Umbilical cord (tissue), 2 donors: Measurements from ENCODE around the gene VAPA. TPM values are rescaled to one million over a fixed set of nuclear protein-coding genes. Genes with fewer than 3 reads are reported as not detected.

Experiments
- DNase-seq: peaks from one replicate; pipeline ENCODE4 v3.0.0-alpha.2; 2015; ENCODE audit warnings: low spot score
- total RNA-seq: library from RNA; depleted of rRNA; stranded (reverse); fragments of >200 nt; gene quantifications from one replicate; pipeline ENCODE4 v1.2.3, GENCODE V29; 2014; ENCODE audit warnings: low replicate concordance; ENCODE audit not compliant: insufficient read depth

The VAPA gene
- total RNA-seq, 1 donor from 2014 or later = 168 TPM

DNA sequence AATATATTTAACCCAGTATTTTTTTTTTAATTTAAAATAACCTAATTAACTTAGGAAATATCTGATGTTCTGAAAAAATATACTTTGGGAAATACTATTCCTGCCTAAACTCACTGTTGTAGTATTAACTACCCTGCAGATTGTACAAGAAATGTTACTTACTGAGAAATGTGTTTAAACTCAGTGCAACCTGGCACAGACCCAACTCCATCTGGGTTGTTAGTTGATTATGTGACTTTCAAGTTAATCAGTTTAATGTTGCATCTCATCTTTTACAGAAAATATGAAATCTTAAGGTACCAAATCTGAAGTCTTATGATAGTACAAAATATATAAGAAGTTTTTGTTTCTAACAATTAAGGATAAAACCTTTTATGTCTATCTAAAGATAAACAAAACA, 27.3 kb downstream of the VAPA start:
- no peak for DNase-seq

- no peak for DNase-seq
Observed at GRCh38 chr18:9941660-9942059, 27.8 kb downstream of the VAPA start.

DNA sequence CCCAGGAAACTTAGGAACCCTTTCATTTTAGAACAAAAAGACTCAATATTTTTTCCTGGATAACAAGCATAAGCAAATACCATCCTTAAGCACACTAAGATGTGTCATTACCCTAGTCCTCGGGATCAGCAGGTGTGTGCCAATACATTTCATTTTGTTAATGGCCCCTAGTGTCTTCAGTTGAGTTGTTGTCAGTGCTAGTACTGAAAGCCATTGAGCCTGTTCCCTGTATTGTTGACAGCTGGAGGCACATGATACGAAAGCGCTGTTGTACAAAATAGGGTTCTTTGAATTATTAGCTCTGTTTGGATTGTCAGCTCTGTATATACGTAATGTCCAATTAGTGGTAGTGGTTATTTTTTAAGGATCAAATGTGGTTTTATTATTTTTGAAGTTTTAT, 29.5 kb downstream of the VAPA start:
- DNase-seq = no peak

GRCh38 chr18:9944805-9945204, 31.0 kb downstream of the VAPA start:
- DNase-seq = no peak

- no peak for DNase-seq
Observed at GRCh38 chr18:9946831-9947230, 33.0 kb downstream of the VAPA start.

DNA sequence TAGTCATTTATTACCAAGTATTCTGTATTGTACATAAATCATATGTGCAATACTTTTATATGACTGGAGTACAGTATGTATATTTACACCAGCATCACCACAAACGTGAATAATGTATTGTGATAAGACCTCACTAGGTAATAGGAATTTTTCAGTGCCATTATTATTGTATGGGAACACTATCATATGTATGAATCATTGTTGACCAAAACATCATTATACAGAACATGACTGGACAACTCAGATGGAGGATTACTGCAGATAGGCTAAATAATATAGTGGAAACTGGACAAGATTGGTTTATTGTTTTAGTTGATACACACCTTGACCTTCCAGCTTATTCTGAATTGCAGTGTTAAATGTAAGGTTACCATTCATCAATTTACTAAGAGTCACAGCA, 33.4 kb downstream of the VAPA start:
- DNase-seq = no peak

GRCh38 chr18:9949315-9949714, 35.5 kb downstream of the VAPA start:
- DNase-seq = no peak

DNA sequence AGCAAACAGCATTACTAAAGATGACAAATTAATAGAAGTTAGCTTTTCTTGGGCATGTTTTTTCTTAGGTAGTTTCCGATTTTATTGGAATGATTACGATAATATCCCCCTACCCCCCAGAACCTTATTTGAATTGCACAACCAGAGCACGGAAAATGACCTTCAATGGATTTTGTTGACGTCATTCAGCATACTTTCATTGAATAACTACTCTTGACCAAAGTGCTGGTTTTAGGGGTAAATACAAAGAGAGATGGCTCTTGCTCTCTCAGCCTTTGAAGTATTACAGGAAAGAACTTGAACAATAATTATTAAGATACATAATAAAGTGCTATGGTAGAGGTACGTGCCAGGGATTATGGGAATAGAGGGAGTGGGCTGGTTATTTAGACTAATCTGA, 36.0 kb downstream of the VAPA start:
- no peak for DNase-seq

GRCh38 chr18:9950289-9951016, 36.6 kb downstream of the VAPA start:
- DNase-seq = no peak

- DNase-seq = peak; percentile 58
Observed at GRCh38 chr18:9951022-9951859, 37.4 kb downstream of the VAPA start.

DNA sequence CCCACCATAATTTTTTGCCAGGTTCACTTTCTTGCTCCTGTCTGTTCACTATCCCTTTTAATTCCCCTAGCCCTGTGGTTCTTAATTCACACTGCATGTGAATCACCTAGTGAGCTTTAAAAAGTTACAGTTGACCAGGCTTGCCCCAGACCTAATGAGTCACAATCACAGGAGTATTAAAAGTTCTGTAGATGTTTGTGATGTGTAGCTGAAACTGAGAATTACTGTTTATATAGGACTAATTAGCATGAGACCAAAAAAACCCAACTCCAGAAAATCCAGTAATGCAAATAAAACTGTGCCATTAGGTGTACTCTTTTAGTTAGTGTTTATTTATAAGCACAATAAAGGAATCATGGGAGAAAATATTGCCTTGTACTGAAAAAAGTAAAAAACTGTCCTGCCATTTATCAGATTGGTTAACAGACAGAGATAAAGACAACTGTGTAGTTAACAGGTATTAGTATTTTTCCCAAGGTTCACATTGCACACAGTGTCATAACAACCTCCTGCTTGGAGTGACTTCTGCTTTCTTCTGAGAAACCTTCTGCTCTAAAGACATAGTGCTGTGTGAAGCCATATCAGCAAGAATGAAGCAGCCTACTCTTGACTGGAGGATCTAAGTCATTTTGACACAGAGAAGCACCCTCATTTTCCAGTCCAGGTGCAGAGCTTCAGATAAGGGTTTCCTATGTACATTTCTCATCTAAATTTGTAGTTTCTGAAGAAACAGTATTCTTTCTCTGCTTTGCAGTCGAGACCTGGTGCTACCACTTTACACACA, 39.0 kb downstream of the VAPA start:
- no peak for DNase-seq

DNA sequence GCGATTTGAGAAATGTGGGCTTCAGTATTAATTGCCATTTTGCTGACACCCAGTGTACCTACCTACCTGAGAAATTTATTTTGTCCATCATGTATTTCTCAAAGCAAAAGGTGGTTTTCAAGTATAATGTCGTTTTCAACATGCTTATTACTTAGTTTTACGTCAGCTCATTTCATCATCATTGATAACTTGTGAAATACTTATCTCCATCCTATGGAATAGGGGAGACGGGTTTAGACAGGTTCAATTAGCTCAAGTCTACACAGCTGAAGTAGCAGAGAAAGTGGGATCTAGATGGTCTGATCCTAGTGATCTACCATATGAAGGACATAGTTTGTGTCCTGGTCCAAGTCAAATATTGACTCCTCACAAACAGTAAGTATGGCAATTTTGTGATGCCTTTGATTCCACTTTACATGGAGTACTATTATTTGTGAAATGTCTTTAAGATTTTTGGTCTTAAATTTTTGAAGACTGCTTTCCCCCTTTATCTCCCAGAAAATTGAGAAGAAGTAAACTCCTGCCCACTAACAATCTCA, 45.1 kb downstream of the VAPA start:
- no peak for DNase-seq

DNA sequence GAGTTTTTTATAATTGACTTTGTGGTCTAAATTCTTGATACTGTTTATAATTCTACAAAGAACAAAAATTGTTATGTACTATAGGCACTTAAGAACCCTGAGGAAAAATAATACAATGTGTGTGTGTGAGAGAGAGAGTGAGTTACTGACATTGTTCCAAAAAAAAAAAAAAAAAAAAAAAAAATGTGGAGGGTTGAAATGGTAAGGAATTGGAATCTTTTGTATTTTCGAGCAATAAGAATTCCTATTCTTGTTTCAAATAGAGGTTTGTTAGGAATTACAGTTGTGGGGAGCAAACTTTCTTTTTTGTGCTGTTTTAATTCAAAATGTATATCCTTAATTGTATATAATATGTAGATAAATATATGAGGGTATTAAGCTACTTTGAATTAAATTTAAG, 45.7 kb downstream of the VAPA start:
- no peak for DNase-seq

GRCh38 chr18:9960258-9960904, 46.6 kb downstream of the VAPA start:
- DNase-seq = no peak

DNA sequence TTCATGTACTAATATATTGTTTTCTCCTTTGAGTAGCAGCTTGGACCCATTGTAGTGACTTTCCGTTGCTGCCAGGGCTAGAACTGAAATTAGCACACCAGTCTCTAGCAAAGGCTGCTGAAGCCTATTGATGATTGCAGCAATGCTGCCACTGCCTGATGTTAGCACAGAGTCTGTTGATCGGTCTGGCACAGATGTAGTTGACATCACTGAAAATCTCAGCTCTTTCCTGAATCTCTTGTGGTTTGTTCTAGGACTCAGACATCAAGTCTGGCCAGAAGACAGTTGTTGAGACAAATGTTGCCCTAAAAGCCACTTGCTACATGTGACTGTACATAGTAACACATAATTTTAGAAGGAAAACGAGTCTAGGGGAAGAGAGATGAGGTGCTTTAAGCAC, 47.2 kb downstream of the VAPA start:
- no peak for DNase-seq

DNA sequence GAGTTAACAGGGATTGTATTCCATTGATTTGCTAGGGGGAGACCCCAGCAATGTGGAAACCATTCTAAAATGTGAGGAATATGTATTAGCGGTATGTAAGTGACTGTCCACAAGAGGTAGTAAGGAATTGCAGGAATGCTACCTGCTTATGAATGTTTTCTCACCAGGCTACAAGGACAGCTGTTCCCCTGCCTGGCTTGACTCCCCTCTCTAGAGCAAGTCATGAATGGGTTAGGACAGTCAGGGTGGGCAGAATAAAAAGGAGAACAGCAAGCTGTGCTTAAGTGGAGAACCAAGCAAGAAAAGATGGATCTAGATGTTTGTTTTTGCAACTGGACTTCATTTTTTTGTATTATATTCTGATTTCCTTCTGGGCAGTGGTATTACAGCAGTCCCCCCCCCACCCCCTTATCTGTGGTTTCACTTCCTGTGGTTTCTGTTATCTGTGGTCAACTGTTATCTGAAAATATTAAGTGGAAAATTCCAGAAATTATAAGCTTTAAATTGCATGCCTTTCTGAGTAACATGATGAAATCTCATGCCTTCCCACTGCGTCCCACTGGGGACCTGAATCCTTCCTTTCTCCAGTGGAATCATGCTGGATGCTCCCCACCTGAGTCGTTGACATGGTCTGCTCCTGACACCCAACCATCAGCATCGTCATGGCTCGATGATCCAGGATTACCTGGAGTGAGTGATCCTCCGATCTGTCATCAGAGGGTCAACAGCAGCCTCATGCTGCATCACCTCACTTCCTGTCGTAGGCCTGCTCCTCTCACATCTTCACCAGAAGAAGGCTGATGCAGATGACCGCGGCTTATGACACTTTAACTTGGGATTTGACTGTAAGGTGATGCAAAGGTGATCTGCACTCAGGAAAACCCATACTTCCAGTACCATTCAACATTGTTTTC, 52.2 kb downstream of the VAPA start:
- no peak for DNase-seq

DNA sequence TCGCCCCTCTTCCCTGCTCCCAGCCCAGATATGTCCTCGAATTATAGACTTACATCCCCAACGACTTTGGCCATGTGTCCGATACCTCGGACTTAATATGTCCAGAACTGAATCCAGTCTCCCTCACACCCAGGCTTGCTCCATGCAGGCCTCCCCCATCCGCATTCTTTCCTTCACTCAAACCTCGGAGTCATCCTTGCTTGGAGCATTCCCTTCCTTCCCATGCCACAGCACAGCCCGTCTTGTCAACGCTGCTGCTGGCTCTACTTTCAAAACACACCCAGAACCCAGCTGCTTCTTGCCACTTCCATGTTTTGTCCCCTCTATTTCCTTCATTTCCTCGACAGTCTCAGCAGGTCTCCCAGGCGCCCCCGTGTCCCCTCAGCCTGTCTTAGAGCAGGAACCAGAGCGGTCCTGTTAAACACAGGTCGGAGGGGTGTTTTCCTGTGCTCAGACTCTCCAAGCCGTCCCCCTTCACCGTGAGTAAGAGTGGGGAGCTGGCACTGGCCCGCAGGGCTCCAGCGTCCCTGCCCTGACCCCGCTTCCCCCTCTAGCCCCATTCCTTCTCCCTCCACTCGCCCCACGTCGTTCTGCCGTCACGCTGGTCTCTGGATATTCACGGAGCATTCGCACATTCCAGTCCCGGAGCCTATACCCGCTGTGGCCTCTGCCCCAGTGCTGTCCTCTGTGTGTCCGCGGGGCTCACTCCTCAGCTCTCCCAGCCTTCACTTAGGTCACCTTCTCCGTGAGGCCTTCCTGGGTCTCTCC, 54.4 kb downstream of the VAPA start:
- DNase-seq = no peak

DNA sequence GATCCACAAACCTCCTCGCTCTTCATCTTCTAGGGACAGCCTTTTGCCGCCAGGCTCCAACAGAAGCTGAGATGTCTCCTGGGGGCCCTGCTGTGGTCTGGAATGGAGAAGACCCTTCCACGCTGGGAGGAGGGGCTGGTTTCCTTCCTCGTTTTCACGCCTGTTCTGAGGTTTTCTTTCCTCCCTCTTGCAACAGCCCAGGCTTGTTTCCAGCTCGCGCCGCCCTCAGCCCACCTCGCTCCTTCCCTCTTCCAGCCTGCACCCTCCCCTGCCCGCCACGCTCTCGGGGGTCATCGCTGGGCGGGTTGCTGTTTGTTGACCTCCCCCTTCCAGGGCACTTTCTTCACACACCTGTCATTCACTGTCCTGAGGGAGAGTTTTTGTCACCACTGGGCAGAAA, 55.4 kb downstream of the VAPA start:
- no peak for DNase-seq

DNA sequence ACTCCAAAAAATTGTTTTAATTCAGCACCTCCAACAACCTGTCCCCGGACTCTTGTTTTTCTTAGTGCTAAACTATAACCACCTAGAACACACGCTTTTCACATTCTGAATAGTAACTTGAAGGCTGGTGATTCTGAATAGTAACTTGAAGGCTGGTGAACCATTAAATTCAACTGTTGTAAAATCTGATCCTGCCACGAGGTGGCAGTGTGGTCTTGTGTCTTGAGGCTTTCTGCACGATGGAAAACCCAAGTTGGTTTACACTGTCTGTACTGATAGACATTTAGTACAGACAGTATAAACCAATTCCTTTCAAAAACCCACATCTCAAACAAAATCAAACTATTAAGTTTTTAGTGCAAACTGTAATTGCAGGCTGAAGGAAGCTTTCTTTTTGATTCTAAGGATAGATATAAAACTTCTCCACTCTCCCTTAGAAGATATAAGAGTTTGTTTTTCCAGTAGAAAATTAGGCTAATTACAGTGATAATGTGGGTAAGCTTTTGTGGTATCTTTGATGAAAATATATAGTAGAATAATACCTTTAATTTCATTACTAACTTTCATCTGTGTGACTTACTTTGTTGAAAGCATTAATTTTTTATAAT, 57.6 kb downstream of the VAPA start:
- DNase-seq = peak; percentile 91
